ENCODE data around the gene LCLAT1.

LCLAT1 gene

GRCh38 chr2:30433541-30434299 is 13.3 kb upstream of the LCLAT1 start:
- POLR2A ChIA-PET = interaction anchor here (0.6 kb wide), 1 partner anchor 202 kb away, joined by 4 read pairs; no protein-coding TSS in a partner anchor
- TF ChIP-seq ZNF157 (tag by site-specific recombination; IDR thresholded peaks at IDR 0.05) = no peak
- TF ChIP-seq, protein P1, sequence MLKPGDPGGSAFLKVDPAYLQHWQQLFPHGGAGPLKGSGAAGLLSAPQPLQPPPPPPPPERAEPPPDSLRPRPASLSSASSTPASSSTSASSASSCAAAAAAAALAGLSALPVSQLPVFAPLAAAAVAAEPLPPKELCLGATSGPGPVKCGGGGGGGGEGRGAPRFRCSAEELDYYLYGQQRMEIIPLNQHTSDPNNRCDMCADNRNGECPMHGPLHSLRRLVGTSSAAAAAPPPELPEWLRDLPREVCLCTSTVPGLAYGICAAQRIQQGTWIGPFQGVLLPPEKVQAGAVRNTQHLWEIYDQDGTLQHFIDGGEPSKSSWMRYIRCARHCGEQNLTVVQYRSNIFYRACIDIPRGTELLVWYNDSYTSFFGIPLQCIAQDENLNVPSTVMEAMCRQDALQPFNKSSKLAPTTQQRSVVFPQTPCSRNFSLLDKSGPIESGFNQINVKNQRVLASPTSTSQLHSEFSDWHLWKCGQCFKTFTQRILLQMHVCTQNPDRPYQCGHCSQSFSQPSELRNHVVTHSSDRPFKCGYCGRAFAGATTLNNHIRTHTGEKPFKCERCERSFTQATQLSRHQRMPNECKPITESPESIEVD (tag by site-specific recombination; IDR thresholded peaks at IDR 0.05) = no peak
- no peak for TF ChIP-seq ZNF292 (tag by site-specific recombination; IDR thresholded peaks at IDR 0.05; ENCODE audit: borderline replicate concordance, low read depth)
- peak; percentile 11; the same call in 1 of the 2 replicates for TF ChIP-seq ZFHX2 (tag by site-specific recombination; conservative IDR thresholded peaks at IDR 0.05)
- no peak for TF ChIP-seq ZXDB (tag by site-specific recombination; IDR thresholded peaks at IDR 0.05)
- CTCF ChIA-PET = interaction anchor here (0.6 to 2.1 kb wide), 2 partner anchors 75 to 277 kb away, joined by 3 to 5 read pairs; no protein-coding TSS in a partner anchor
- H3K4me3 ChIP-seq (ENCODE audit: low read depth, low read length) = no peak overlapping the region
- no peaks in the 10 kb centered on the region for H3K4me1 ChIP-seq (ENCODE audit: control insufficient read depth, insufficient read depth, low read length)
- no peaks in the 10 kb centered on the region for H3K36me3 ChIP-seq (ENCODE audit: control insufficient read depth in 2 of 2, insufficient read depth in 1 of 2, low read length in 2 of 2)
- no peaks in the 10 kb centered on the region for H3K9me3 ChIP-seq (ENCODE audit: control insufficient read depth, insufficient read depth, low read depth, low read length)
- no peak overlapping the region for H3K27ac ChIP-seq (ENCODE audit: extremely low read depth, low read depth, low read length)

DNA sequence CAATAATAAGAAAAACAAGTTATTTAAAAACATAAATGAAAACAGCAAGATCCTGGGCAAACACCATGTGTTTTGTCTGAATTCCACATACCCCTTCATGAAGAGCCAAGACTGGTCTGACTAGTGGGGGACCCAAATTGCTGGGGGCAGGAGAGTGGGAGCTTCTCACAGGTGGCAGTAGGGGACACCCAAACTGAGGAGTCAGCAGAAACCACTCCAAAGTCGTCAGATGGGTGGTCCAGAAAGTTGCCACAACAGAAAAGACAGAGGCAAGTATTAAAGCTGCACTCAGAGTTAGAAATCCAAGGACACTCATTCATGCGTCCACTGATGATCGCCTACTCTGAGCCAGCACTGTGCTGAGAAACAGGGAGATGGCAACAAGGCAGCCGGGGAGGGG is 12.3 kb upstream of the LCLAT1 start:
- no peak overlapping the region for H3K4me3 ChIP-seq (ENCODE audit: low read depth, low read length)
- ChIA-PET CTCF (no interaction called here), POLR2A (no interaction called here)
- no peak for TF ChIP-seq ZNF600 (tag by site-specific recombination; IDR thresholded peaks at IDR 0.05)
- TF ChIP-seq ZSCAN30 (tag by site-specific recombination; IDR thresholded peaks at IDR 0.05) = no peak
- no peak for TF ChIP-seq GLI2 (tag by site-specific recombination; IDR thresholded peaks at IDR 0.05; ENCODE audit: borderline replicate concordance, low read depth)
- no peak for TF ChIP-seq ZNF785 (tag by site-specific recombination; IDR thresholded peaks at IDR 0.05)
- TF ChIP-seq, protein P2, sequence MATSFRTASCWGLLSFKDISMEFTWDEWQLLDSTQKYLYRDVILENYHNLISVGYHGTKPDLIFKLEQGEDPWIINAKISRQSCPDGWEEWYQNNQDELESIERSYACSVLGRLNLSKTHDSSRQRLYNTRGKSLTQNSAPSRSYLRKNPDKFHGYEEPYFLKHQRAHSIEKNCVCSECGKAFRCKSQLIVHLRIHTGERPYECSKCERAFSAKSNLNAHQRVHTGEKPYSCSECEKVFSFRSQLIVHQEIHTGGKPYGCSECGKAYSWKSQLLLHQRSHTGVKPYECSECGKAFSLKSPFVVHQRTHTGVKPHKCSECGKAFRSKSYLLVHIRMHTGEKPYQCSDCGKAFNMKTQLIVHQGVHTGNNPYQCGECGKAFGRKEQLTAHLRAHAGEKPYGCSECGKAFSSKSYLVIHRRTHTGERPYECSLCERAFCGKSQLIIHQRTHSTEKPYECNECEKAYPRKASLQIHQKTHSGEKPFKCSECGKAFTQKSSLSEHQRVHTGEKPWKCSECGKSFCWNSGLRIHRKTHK (tag by site-specific recombination; IDR thresholded peaks at IDR 0.05) = no peak
- no peak for TF ChIP-seq ZNF398 (tag by site-specific recombination; IDR thresholded peaks at IDR 0.05)
- no peak for TF ChIP-seq ZNF473 (tag by site-specific recombination; IDR thresholded peaks at IDR 0.05)
- no peak for TF ChIP-seq KLF7 (tag by site-specific recombination; IDR thresholded peaks at IDR 0.05; ENCODE audit: borderline replicate concordance)
- TF ChIP-seq ZNF561 (tag by site-specific recombination; IDR thresholded peaks at IDR 0.05; ENCODE audit: borderline replicate concordance) = no peak
- no peak for TF ChIP-seq ZNF155 (tag by site-specific recombination; IDR thresholded peaks at IDR 0.05)
- TF ChIP-seq ZNF529 (tag by site-specific recombination; IDR thresholded peaks at IDR 0.05; ENCODE audit: insufficient replicate concordance) = no peak
- no peak for TF ChIP-seq SETDB1 (IDR thresholded peaks at IDR 0.05; ENCODE audit: insufficient read length, low read length)
- TF ChIP-seq, protein P3, sequence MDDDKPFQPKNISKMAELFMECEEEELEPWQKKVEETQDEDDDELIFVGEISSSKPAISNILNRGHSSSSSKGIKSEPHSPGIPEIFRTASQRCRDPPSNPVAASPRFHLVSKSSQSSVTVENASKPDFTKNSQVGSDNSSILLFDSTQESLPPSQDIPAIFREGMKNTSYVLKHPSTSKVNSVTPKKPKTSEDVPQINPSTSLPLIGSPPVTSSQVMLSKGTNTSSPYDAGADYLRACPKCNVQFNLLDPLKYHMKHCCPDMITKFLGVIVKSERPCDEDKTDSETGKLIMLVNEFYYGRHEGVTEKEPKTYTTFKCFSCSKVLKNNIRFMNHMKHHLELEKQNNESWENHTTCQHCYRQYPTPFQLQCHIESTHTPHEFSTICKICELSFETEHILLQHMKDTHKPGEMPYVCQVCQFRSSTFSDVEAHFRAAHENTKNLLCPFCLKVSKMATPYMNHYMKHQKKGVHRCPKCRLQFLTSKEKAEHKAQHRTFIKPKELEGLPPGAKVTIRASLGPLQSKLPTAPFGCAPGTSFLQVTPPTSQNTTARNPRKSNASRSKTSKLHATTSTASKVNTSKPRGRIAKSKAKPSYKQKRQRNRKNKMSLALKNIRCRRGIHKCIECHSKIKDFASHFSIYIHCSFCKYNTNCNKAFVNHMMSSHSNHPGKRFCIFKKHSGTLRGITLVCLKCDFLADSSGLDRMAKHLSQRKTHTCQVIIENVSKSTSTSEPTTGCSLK (tag by site-specific recombination; IDR thresholded peaks at IDR 0.05) = no peak
- TF ChIP-seq, protein P4, sequence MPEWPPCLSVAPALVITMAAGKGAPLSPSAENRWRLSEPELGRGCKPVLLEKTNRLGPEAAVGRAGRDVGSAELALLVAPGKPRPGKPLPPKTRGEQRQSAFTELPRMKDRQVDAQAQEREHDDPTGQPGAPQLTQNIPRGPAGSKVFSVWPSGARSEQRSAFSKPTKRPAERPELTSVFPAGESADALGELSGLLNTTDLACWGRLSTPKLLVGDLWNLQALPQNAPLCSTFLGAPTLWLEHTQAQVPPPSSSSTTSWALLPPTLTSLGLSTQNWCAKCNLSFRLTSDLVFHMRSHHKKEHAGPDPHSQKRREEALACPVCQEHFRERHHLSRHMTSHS (tag by site-specific recombination; IDR thresholded peaks at IDR 0.05) = no peak
- no peak for TF ChIP-seq ZNF610 (tag by site-specific recombination; IDR thresholded peaks at IDR 0.05; ENCODE audit: borderline replicate concordance)
- TF ChIP-seq ZNF654 (tag by site-specific recombination; IDR thresholded peaks at IDR 0.05; ENCODE audit: low read depth) = no peak
- H3K4me1 ChIP-seq (ENCODE audit: control insufficient read depth, insufficient read depth, low read length) = no peaks in the 10 kb centered on the region
- H3K27ac ChIP-seq (ENCODE audit: extremely low read depth, low read depth, low read length) = no peak overlapping the region
- no peaks in the 10 kb centered on the region for H3K36me3 ChIP-seq (ENCODE audit: control insufficient read depth in 2 of 2, insufficient read depth in 1 of 2, low read length in 2 of 2)
- no peaks in the 10 kb centered on the region for H3K9me3 ChIP-seq (ENCODE audit: control insufficient read depth, insufficient read depth, low read depth, low read length)

Data from HEK293 (cell line).